Subcutaneous adipose tissue (tissue), 4 donors: ENCODE results near the gene FOXK2. TPM values are rescaled to one million over a fixed set of nuclear protein-coding genes. Genes with fewer than 3 reads are reported as not detected.

ENCODE experiments used
- total RNA-seq, 4 donors: library from RNA; depleted of rRNA; stranded (reverse); fragments of >200 nt; gene quantifications; one replicate each; pipeline ENCODE4 v1.1.0, GENCODE V29; 2016
- TF ChIP-seq, protein P1 (sequence below): fragments of 450-650 bp; IDR thresholded peaks from one replicate; pipeline ENCODE4 v1.5.1; 2016; ENCODE audit warnings: low read depth, mild to moderate bottlenecking, control low read depth, antibody characterized with exemption, moderate library complexity

Gene FOXK2
- total RNA-seq, 4 donors from 2014 or later, result 22.0 to 42.2 (median 35.0) TPM

DNA sequence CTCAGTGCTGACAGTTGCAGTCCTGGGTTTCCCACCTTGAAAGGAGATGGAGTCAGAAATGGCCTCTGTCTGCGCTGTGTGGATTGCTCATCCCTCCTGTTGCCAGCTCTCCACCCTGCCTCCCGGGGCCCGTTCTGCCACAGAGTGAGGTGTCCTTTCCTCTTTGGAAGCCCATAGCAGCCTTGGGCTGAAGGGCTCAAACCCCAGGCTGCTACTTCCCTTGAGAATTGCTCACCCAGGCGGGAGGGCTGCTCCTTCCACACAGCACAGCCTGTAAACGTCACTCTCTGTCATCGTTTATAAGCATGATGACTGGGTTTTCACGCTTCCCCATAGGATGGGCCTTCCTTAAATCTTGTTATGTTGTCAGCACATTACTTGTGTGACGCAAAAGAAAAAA lies 62.7 kb downstream of the FOXK2 start:
- TF ChIP-seq, protein P1, sequence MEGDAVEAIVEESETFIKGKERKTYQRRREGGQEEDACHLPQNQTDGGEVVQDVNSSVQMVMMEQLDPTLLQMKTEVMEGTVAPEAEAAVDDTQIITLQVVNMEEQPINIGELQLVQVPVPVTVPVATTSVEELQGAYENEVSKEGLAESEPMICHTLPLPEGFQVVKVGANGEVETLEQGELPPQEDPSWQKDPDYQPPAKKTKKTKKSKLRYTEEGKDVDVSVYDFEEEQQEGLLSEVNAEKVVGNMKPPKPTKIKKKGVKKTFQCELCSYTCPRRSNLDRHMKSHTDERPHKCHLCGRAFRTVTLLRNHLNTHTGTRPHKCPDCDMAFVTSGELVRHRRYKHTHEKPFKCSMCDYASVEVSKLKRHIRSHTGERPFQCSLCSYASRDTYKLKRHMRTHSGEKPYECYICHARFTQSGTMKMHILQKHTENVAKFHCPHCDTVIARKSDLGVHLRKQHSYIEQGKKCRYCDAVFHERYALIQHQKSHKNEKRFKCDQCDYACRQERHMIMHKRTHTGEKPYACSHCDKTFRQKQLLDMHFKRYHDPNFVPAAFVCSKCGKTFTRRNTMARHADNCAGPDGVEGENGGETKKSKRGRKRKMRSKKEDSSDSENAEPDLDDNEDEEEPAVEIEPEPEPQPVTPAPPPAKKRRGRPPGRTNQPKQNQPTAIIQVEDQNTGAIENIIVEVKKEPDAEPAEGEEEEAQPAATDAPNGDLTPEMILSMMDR, result no peak

DNA sequence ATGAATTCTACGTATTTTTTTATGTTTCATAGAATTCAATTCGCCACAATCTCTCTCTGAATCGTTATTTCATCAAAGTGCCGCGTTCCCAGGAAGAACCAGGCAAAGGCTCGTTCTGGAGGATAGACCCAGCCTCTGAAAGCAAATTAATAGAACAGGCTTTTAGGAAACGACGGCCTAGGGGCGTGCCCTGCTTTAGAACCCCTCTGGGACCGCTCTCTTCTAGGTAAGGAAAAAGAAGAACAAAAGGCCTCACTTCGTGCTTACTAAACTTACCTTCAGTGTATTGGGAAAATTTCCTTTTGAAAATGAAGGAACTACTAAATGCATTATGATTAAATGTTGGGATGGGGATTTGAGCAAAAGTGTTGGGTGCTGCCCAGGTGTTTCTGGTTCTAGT lies 63.2 kb downstream of the FOXK2 start:
- TF ChIP-seq, protein P1, result no peak

GRCh38 chr17:82583720-82584234 lies 64.2 kb downstream of the FOXK2 start:
- TF ChIP-seq, protein P1, result no peak

DNA sequence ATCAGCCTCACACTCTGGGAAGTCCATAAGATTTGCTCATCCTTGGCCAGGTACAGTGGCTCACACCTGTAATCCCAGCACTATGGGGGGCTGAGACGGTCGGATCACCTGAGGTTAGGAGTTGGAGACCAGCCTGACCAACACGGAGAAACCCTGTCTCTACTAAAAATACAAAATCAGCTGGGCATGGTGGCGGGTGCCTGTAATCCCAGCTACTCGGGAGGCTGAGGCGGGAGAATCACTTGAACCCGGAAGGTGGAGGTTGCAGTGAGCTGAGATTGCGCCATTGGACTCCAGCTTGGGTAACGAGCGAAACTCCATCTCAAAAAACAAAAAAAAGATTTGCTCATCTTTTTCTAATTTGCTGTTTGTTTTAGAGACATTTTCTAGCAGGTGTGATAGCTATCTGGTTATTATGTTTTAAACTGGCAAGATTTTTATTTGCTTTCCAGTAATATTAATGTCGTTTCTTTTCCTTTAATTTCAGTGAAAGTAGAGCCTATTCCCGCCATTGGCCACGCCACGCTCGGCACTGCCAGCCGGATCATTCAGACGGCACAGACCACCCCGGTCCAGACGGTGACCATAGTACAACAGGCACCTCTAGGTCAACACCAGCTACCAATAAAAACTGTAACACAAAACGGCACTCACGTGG lies 67.2 kb downstream of the FOXK2 start:
- TF ChIP-seq, protein P1, result no peak

DNA sequence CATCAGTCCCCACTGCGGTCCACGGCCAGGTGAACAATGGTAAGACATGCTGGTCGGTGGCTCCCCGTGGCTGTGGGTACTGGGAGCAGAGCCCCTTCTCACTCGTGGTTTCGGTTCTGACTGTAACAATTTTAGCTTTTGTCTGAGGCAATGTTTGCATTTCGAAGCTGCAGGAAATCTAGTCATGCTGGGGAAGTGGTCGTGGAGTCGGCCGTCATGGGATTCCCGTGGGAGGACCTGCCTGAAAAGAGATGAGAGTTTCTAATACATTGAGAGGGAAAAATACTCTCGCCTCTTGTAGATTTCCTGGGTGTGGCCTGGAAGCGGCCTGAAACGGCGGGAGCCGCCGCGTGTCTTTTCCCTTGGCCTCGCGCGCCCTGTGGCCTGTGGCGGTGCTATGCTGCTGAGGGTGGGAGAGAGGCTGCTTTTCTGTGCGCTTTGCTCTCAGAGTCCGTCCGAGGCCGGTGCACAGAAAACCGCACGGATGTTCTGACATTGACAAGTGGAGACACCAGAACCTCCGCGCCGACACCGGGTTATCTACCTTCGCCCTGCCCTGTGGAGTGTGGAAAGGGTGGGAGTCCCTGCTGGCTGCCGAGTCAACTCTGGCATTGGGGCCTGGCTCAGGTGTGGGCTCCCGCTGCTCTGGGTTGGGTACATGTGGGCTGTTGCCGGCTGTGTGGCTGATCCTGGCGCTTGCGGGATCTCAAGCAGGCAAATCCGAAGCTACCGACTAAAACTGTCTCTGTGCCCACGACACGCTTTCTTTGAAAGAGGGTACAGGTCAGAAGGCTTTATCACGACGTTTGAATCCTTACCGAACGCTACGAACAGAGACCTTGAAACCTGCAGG lies 67.9 kb downstream of the FOXK2 start:
- TF ChIP-seq, protein P1, result no peak

DNA sequence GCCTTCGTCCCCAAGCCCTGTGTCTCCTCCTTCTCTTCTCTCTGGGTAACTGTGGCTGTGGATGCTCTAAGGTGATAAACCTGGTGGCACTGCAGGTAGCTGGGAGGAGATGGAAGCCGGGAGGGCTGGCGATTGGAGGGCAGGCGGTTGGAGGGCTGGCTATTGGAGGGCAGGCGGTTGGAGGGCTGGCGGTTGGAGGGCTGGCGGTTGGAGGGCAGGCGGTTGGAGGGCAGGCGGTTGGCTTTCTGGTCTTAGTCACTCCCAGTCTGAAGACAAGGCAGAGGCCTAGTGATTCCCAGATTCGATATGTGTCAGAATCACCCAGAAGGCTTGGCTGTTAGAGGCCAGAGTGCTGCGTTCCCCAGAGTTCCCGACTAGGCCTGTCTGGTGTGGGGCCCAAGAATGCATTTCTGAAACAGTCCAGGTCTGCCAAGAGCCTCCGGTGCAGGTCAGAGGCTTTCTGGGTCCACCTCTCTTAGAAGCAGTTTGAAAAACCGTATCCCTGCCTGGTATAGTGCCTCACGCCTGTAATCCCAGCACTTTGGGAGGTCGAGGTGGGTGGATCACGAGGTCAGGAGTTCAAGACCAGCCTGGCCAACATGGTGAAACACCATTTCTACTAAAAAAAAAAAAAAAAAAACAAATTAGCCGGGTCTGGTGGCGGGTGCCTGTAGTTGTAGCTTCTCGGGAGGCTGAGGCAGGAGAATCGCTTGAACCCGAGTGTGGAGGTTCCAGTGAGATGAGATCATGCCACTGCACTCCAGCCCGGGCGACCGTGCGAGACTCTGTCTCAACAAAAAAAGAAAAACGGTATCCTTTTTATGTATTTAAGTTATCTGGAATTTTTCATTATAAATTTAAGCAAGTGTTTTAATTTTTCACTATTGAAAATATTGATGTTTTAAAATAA lies 69.0 kb downstream of the FOXK2 start:
- TF ChIP-seq, protein P1, result no peak
